ENCODE results near the gene ZNF774.
"Not testable (repeated sequence)": the region's sequence is repeated elsewhere in the genome, so short reads cannot be mapped to it uniquely, and the experiment has no call there.

The ZNF774 gene

DNA sequence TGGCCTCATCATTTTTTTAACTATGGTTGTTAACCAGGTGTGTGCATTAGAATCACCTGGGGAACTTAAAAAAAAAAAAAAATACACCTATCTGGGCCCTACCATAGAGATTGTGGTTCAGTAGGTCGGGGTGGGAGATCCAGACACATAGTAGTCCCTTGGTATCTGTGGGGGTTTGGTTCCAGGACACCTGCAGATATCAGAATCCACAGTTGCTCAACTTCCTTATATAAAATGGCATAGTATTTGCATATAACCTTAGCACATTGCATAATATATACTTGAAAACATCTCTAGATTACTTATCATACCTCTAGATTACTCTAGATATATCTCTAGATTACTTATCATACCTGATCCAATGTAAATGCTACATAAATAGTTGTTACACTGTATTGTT lies 41.0 kb downstream of the ZNF774 start:
- no peak for DNase-seq

DNA sequence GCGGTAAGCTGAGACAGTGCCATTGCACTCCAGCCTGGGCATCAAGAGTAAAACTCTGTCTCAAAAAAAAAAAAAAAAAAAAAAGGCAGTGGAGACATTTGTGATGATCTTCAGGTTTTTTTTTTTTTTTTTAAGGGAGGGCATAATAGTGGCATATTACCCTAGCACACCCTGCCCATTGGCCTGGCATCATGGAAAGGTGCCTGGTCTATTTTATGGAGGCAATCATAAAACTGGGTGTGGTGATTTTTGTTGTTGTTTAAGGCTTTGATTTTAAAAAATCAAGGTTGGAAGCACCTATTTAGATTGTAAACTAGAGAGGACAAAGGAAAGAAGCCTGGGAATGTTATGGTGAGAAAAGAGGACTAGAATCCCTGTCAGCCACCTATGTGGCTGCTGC lies 42.0 kb downstream of the ZNF774 start:
- no peak for DNase-seq

DNA sequence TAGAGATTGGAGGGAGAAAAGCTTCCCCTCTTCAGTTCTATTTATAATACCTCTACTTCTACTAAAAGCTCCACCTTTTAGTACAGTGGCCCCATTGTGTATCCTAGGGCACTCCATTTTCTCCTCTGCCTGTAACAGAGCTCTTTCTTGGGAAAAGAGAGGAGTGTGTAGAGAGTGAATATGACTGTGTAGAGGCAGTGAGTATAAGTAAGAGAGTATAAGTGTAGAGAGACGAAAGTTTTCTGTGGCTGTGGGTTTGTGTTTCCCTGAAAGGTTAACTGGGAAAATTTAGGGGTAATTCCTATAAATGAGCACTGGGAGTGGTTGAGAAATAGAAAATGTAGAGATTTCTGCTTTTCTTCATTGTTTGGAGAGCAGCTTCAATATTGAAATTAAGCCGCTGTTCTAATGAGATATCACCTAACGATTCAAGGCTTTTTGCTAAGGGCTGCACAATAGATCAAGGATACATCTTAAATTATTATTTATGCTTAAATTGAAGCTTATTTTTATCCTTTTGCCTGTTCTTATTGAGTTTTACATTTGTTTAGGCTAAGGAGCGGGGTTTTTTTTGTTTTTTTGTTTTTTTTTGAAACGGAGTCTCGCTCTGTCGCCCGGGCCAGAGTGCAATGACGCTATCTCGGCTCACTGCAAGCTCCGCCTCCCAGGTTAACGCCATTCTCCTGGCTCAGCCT lies 42.8 kb downstream of the ZNF774 start:
- DNase-seq: no peak

DNA sequence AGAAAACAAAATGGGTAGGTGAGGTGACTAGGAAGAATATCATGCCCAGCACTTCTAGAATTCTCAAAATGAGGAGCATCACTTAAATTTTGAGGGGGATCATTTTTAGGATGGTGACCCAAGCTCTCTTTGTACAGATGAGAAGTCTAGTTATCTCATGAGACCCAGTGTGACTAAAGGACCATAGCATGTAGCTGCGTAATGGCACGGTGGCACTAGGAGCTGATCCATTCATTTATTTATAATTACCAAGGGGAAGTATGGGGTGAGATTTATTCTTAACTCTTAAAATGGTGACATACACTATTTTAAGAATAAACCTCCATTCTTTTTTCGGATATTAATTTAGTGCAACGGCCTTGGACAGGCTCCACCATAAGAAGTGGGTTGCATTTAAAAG lies 44.2 kb downstream of the ZNF774 start:
- no peak for DNase-seq

DNA sequence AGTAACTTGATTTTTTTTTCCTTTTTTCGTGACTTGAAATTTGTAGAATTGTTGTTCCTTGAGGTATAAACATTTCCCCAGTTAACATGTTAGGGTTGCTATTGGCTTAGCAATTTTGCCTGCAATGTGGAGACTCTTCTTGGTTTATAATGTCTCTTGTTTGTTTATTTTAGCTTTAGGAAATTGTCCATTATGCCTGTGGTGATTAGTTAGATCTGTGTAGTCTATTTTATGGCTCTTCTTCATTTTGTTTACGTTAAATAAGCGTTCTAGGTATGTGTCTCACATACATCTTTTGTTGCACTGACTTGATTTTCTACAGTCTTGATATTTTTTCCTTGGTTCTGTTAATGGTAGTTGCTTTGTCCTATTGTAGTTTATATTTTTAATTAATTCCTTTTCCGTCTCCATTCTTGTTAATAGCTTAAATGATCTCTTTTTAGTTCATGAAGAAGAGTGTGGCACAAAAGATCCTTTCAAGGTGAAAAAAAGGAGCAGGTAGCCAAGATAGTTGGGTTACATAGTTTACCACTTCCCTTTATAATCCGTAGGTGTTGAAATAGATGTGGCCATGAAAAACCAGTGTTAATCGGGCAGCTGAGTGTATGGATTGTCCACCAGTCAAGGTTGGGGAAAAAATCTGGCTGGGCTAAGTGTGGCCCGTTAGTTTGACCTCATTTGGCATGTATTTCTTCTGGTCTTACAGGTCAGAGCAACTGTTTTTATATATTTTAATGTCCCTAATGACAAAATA lies 48.1 kb downstream of the ZNF774 start:
- no peak for DNase-seq

DNA sequence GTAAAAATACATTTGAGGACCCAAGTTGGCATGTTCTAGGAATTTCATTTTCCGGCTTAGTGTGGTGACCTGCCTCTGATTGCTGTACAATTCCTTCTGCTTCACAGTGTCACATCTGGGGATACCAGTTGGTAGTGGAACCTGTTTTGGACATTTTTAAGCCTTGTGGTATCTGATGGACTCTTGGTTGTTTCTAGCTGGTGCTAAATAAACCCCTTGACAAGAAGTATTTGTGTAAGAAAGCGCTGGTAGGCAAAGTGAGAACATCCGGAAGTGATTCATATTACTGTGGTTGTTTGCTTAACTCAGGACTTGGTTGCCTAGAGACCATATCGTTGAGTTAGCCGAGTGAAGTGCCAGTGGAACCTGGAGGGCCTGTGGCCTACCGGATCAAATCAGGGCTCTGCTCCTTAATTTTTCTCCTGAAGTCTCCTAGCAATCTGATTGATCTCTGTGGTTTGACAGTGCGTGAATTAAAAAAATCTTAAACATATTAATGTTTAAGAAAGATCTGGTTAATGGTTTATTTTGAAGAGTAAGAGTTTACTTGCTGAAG lies 48.8 kb downstream of the ZNF774 start:
- DNase-seq: peak; percentile 22

DNA sequence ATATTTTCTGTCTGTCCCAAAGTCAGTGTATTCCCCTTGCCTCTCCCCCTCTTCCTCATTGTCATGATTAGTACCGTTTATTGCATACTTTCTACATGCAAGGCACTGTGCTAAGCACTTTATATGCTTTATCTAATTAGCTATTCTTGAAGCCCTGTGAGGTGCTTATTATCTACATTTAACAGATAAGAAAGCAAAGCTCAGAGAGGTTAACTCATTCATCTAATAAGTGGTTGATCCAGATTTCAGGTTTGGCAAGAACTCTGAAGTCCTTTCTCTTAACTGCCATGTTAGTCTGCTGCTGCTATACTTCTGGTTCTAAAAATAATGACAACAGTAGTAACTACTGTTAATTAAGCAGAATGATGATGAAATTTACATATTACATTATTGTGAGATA lies 49.4 kb downstream of the ZNF774 start:
- no peak for DNase-seq

DNA sequence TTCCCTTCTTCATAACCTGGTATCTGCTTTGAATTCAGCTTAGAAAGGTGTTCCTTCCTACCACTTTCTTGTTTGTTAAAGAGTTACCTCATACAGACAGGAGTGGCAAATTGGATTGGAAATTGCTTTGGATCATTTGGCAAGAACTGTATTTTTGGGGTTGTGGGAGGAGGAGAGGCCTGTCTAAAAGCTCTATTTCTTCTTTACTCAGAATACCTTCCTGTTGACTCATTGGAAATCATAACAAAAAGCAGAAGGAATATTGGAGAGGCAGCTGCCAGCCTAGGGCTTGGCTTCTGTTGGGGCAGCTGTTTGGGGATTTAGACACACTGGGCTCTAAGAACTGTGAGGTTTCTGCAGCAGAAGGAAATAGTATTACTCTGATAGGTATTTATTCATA lies 50.1 kb downstream of the ZNF774 start:
- no peak for DNase-seq

DNA sequence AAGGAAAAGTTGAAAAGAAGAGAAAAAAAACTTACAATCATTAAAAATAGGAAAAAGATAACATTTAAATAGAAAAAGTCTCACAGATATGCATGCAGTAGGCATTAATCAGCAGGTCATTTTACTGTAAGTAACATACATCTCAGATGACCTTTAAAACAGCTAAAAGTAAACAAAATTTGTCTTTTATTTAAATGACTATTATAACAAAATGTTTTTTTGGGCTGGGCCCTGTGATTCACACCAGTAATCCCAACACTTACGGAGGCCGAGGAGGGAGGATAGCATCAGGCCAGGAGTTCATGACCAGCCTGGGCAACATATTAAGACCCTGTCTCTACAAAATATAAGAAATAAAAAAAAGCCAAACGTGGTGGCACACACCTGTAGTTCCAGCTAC lies 50.7 kb downstream of the ZNF774 start:
- no peak for DNase-seq

DNA sequence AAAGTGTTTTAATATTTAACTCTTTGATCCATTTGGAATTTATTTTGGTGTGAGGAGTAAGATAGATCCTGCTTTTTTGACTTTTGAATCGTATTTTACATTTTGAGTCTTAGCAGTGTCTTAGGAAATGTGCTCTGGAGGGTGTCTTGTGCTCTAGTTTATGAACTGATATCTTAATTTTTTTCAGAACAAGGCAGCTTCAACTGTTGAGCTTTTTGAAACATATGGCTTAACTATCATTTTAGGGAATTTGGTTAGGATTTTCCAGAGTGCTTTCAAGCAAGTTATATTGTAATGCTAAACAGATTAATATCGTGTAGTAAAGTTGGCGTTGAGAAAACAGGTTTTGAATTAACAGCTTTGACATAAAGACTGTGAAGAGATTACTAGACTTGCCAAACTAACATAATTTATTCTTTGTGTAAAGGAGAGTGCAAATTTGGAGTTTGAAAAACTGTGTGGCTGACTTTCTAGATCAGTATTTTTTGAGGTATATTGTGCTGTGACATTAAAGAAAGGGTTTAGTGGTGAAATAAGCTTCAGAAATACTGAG lies 53.0 kb downstream of the ZNF774 start:
- DNase-seq: no peak

DNA sequence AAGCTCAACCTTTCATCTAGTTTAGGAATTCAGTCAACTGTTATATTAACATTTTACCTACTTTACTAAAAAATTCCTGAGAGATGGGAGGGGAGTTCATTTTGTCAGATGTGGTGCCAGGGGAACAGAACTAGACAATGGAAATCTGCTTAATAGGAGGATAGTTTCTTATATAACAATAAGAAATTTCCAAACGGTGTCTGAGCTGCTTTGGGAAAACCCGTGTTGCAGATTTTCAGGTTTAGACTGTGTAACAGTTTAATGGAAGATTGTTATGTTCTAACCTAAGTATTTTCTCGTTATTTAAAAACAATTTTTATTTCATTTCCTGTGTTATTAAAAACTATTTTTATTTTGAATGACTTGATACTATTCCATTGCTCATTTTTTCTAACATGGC lies 55.3 kb downstream of the ZNF774 start:
- no peak for DNase-seq

DNA sequence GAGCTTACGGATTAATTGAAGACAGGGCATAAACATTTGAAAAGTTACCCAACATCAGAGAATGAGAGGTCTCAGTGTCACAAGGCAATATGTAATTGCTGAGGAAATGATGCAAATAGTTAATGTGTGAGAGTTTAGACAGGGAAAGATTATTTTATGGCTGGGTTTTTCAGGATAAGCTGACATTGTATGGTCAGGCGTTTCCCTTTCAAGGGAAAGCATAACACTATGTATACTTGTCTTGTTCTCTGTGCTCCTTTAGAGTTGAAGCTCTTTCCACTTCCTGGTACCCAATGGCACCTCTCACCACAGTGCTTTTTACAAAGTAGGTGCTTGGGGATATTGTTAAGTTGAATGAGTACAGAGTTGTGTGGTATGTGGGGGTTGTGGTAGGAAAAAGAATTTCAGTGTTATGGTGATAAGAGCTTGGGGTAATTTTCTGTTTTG lies 55.8 kb downstream of the ZNF774 start:
- no peak for DNase-seq

DNA sequence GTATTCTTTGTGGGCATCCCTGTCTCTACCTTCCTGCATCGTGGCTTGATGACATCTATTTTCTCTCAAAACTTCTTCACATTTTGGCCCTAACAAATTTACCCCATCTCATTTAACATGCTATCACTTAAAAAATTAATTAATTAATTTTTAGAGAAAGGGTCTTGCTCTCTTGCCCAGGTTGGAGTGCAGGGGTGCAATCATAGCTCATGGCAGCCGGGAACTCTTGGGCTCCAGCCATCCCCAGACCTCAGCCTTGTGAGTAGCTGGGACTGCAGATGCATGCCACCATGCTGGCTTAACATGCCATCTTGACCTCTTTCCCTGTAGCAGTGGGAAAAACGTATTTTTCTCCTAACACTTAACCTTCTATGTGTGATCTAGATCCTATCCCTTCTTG lies 56.6 kb downstream of the ZNF774 start:
- DNase-seq: no peak

DNA sequence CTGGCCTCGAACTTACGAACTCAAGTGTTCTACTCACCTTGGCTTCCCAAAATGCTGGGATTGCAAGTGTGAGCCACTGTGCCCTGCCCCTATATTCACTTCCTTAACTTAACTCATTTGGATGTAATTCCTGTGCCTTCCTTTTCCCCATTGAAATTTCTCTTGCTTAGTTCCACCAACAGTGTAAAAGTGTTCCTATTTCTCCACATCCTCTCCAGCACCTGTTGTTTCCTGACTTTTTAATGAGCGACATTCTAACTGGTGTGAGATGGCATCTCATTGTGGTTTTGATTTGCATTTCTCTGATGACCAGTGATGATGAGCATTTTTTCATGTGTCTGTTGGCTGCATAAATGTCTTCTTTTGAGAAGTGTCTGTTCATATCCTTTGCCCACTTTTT lies 57.5 kb downstream of the ZNF774 start:
- not testable (repeated sequence) for DNase-seq

DNA sequence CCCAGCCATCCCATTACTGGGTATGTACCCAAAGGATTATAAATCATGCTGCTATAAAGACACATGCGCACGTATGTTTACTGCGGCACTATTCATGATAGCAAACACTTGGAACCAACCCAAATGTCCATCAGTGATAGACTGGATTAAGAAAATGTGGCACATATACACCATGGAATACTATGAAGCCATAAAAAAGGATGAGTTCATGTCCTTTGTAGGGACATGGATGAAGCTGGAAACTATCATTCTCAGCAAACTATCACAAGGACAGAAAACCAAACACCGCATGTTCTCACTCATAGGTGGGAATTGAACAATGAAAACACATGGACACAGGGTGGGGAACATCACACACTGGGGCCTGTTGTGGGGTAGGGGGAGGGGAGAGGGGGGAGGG lies 58.2 kb downstream of the ZNF774 start:
- not testable (repeated sequence) for DNase-seq

DNA sequence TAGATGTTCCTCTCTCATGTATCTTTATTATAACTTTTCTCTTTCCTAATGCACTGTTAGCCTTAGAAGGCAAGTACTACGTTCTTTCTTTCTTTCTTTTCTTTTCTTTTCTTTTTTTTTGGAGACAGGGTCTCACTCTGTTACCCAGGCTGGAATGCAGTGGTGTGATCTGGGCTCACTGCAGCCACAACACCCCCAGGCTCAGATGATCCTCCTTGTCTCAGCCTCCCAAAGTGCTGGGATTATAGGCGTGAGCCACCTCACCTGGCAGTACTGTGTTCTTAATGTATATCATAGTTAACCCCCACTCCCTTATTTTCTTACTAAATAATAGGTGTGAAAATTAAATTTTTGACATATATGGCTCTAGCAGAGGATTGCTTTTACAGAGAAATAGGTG lies 59.1 kb downstream of the ZNF774 start:
- no peak for DNase-seq
